Gastroesophageal sphincter (tissue), 3 donors: ENCODE data around the gene NRSN2.

Source experiments
- EP300 ChIP-seq: sonication (generic); formaldehyde crosslinking; IDR thresholded peaks from one replicate; pipeline ENCODE4 v1.6.1; 2017; ENCODE audit warnings: antibody characterized with exemption, mild to moderate bottlenecking
- POLR2AphosphoS5 ChIP-seq: sonication (generic); formaldehyde crosslinking; IDR thresholded peaks from one replicate; pipeline ENCODE4 v1.6.1; 2017; ENCODE audit warnings: antibody characterized with exemption
- TF ChIP-seq, protein P1 (sequence below), 4 experiments: fragments of 200-600 bp in 2 of 4; fragments of 450-650 bp in 2 of 4; sonication (generic) in 1 of 4; IDR thresholded peaks; one replicate each; pipeline ENCODE4 v1.5.1; 2017 to 2019; ENCODE audit warnings: antibody characterized with exemption in 4 of 4, mild to moderate bottlenecking in 2 of 4, moderate library complexity in 2 of 4

DNA sequence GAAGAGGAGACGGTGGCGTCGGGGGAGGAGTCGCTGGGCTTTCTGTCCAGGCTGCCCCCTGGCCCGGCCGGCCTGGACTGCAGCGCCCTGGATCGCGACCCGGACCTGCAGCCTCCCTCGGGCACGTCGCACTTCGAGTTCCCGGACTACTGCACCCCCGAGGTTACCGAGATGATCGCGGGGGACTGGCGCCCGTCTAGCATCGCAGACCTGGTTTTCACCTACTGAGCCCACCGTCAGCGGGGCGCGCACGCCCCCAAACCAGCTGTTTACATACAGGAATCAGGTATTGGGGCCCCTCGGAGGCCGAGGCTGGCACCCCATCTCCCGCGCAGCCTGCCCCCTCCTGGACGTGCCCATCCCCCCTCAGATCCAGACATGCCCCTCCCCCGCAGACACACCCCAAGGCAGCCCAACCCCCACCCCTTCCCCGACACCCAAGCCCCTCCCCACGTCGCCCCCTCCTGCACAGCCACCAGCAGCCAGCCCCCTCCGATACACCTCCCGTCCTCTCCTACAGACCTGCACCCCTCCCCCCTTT lies 20.2 kb upstream of the NRSN2 start:
- TF ChIP-seq, protein P1, sequence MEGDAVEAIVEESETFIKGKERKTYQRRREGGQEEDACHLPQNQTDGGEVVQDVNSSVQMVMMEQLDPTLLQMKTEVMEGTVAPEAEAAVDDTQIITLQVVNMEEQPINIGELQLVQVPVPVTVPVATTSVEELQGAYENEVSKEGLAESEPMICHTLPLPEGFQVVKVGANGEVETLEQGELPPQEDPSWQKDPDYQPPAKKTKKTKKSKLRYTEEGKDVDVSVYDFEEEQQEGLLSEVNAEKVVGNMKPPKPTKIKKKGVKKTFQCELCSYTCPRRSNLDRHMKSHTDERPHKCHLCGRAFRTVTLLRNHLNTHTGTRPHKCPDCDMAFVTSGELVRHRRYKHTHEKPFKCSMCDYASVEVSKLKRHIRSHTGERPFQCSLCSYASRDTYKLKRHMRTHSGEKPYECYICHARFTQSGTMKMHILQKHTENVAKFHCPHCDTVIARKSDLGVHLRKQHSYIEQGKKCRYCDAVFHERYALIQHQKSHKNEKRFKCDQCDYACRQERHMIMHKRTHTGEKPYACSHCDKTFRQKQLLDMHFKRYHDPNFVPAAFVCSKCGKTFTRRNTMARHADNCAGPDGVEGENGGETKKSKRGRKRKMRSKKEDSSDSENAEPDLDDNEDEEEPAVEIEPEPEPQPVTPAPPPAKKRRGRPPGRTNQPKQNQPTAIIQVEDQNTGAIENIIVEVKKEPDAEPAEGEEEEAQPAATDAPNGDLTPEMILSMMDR (IDR thresholded peaks at IDR 0.05), result no peak
- TF ChIP-seq EP300 (no peak), POLR2AphosphoS5 (no peak)
